ENCODE measurements around the gene C2CD4D.

DNA sequence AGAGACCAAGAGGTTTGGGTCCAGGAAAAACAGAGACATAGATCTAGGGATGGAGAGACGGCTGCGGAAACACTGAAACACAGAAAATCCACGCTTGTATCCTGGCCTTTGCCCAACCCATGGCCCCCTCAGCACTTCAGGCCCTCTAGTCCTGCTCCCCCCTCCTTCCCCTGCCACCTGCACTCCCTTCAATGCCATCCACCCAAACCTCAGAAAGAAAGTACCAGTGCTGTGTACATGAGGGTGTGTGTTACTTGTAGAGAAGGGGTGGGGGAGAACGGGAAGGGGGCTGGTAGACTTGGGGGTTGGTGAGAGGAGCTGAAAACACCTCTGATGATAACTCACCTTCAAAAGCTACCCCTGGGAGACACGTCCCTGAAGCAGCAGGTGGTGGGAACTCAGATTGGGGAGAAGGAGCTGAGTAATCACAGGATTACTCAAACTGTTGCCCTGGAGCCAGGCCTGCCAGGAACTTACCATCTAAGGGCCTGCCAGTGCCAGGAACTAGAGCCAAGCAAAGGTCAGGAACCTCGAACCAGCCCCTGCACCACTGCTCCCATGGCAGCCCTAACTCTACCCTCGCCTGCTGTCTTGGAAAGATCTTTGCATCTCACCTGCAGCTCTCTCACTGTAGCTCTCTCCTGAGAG is 19.5 kb downstream of the C2CD4D start:
- TF ChIP-seq, protein P1, sequence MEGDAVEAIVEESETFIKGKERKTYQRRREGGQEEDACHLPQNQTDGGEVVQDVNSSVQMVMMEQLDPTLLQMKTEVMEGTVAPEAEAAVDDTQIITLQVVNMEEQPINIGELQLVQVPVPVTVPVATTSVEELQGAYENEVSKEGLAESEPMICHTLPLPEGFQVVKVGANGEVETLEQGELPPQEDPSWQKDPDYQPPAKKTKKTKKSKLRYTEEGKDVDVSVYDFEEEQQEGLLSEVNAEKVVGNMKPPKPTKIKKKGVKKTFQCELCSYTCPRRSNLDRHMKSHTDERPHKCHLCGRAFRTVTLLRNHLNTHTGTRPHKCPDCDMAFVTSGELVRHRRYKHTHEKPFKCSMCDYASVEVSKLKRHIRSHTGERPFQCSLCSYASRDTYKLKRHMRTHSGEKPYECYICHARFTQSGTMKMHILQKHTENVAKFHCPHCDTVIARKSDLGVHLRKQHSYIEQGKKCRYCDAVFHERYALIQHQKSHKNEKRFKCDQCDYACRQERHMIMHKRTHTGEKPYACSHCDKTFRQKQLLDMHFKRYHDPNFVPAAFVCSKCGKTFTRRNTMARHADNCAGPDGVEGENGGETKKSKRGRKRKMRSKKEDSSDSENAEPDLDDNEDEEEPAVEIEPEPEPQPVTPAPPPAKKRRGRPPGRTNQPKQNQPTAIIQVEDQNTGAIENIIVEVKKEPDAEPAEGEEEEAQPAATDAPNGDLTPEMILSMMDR (IDR thresholded peaks at IDR 0.05), result no peak
- no peak for TF ChIP-seq POLR2A (IDR thresholded peaks at IDR 0.05)
